ENCODE measurements around the gene ARID5A. TPM values are rescaled to one million over a fixed set of nuclear protein-coding genes. Genes with fewer than 3 reads are reported as not detected.

ARID5A gene
- total RNA-seq, 4 donors from 2014 or later, result 12.6 to 26.0 (median 22.1) TPM

GRCh38 chr2:96601382-96602292, 65.1 kb downstream of the ARID5A start:
- no peak for TF ChIP-seq CTCF (IDR thresholded peaks at IDR 0.05; ENCODE audit: low read depth)

Other genes starting within 250 kb of the ARID5A start
- 100 to 1,000 TPM in 1 of 4 donors, 10 to 100 TPM in 3; 67.8 to 106 (median 83.4) TPM for gene SNRNP200, start 231.2 kb upstream of the ARID5A start, total RNA-seq
- 1 to 10 TPM in 3 of 4 donors, under 1 TPM in 1; 0.98 to 4.3 (median 2.5) TPM for gene ITPRIPL1, start 211.4 kb upstream of the ARID5A start, total RNA-seq
- gene NCAPH, start 201.0 kb upstream of the ARID5A start, total RNA-seq, result 1 to 10 TPM in 3 of 4 donors, not detected in 1; 1.3 to 9.5 (median 1.8) TPM
- gene NEURL3, start 31.4 kb upstream of the ARID5A start, total RNA-seq, result 1 to 10 TPM in 1 of 4 donors, not detected in 3; 3.6 TPM
- gene KANSL3, start 101.6 kb downstream of the ARID5A start, total RNA-seq, result 10 to 100 TPM; 34.7 to 65.0 (median 39.7) TPM
- gene FER1L5, start 106.0 kb downstream of the ARID5A start, total RNA-seq, result not detected
- 10 to 100 TPM; 14.6 to 18.1 (median 16.7) TPM for gene LMAN2L, start 203.3 kb downstream of the ARID5A start, total RNA-seq
- 1 to 10 TPM; 2.0 to 3.7 (median 2.7) TPM for gene CNNM4, start 224.2 kb downstream of the ARID5A start, total RNA-seq